Trophoblast cell (in vitro differentiated cells and primary cell): ENCODE measurements around the gene RFX2.

Experiments used
- DNase-seq, 2 donors: peaks; one replicate each; pipeline ENCODE4 v3.0.0-alpha.2; 2016
- H2AFZ ChIP-seq: 2 replicates; pipeline ENCODE4 v1.6.1; 2013; ENCODE audit warnings: low read length, moderate library complexity, mild to moderate bottlenecking; ENCODE audit not compliant: insufficient read depth, poor library complexity
- H2AK5ac ChIP-seq: 2 replicates; pipeline ENCODE4 v1.6.1; 2013; ENCODE audit warnings: mild to moderate bottlenecking, low read length
- H2BK120ac ChIP-seq: 2 replicates; pipeline ENCODE4 v1.6.1; 2013; ENCODE audit warnings: low read length, mild to moderate bottlenecking, moderate library complexity; ENCODE audit not compliant: insufficient read depth, poor library complexity
- H2BK12ac ChIP-seq: 2 replicates; pipeline ENCODE4 v1.6.1; 2013; ENCODE audit warnings: mild to moderate bottlenecking, low read length, moderate library complexity
- H2BK5ac ChIP-seq: 2 replicates; pipeline ENCODE4 v1.6.1; 2013; ENCODE audit warnings: low read length, low read depth, moderate library complexity, mild to moderate bottlenecking; ENCODE audit not compliant: poor library complexity
- H3K14ac ChIP-seq: 2 replicates; pipeline ENCODE4 v1.6.1; 2013; ENCODE audit warnings: mild to moderate bottlenecking, low read length
- H3K18ac ChIP-seq: 2 replicates; pipeline ENCODE4 v1.6.1; 2013; ENCODE audit warnings: mild to moderate bottlenecking, low read length
- H3K23ac ChIP-seq: 2 replicates; pipeline ENCODE4 v1.6.1; 2013; ENCODE audit warnings: low read length
- H3K27ac ChIP-seq: 2 replicates; pipeline ENCODE4 v1.5.1; 2013; ENCODE audit warnings: low read depth, mild to moderate bottlenecking, inconsistent platforms, low read length, moderate library complexity
- H3K27me3 ChIP-seq: 2 replicates; pipeline ENCODE4 v1.6.1; 2013; ENCODE audit warnings: inconsistent platforms, mild to moderate bottlenecking, low read length, moderate library complexity; ENCODE audit not compliant: insufficient read depth
- H3K36me3 ChIP-seq, 2 experiments: 1 replicate in 1 of 2; 2 replicates in 1 of 2; pipeline ENCODE4 v1.6.1; 2013; ENCODE audit warnings: low read length in 2 of 2, mild to moderate bottlenecking in 2 of 2, moderate library complexity in 1 of 2; ENCODE audit not compliant: insufficient read depth in 2 of 2, control insufficient read depth in 1 of 2
- H3K4ac ChIP-seq: 2 replicates; pipeline ENCODE4 v1.6.1; 2013; ENCODE audit warnings: low read depth, mild to moderate bottlenecking, low read length, moderate library complexity
- H3K4me1 ChIP-seq, 2 experiments: 1 replicate in 1 of 2; 2 replicates in 1 of 2; pipeline ENCODE4 v1.6.1; 2013; ENCODE audit warnings: low read length in 2 of 2, mild to moderate bottlenecking in 2 of 2, moderate library complexity in 1 of 2; ENCODE audit not compliant: insufficient read depth in 2 of 2, control insufficient read depth in 1 of 2
- H3K4me2 ChIP-seq: 2 replicates; pipeline ENCODE4 v1.6.1; 2013; ENCODE audit warnings: inconsistent platforms, mild to moderate bottlenecking, low read length, moderate library complexity
- H3K4me3 ChIP-seq: 2 replicates; pipeline ENCODE4 v1.5.1; 2013; ENCODE audit warnings: mild to moderate bottlenecking, low read depth, low read length, inconsistent platforms
- H3K79me1 ChIP-seq: one replicate; pipeline ENCODE4 v1.6.1; 2013; ENCODE audit warnings: low read length
- H3K79me2 ChIP-seq: 2 replicates; pipeline ENCODE4 v1.6.1; 2013; ENCODE audit warnings: low read length, mild to moderate bottlenecking; ENCODE audit not compliant: control insufficient read depth, insufficient read depth, poor library complexity
- H3K9ac ChIP-seq: 2 replicates; pipeline ENCODE4 v1.6.1; 2013; ENCODE audit warnings: mild to moderate bottlenecking, low read length
- H3K9me3 ChIP-seq: 2 replicates; pipeline ENCODE4 v1.6.1; 2013; ENCODE audit warnings: low read depth, mild to moderate bottlenecking, control low read depth, inconsistent platforms, low read length; ENCODE audit not compliant: insufficient read depth
- H4K12ac ChIP-seq: 2 replicates; pipeline ENCODE4 v1.6.1; 2013; ENCODE audit warnings: low read depth, mild to moderate bottlenecking, low read length, moderate library complexity
- H4K8ac ChIP-seq: 2 replicates; pipeline ENCODE4 v1.6.1; 2013; ENCODE audit warnings: low read depth, mild to moderate bottlenecking, low read length, moderate library complexity
- H4K91ac ChIP-seq: one replicate; pipeline ENCODE4 v1.6.1; 2013; ENCODE audit warnings: low read depth, mild to moderate bottlenecking, low read length, moderate library complexity
- WGBS: extraction: QIAGEN DNeasy Blood & Tissue Kit; methylation state at CpG from one replicate; pipeline ENCODE4 v1.1.7; 2013; ENCODE audit warnings: missing lambda C conversion rate; ENCODE audit not compliant: insufficient read length, insufficient coverage; ENCODE audit errors: extremely low coverage; 5-methylcytosine and 5-hydroxymethylcytosine counted together

The RFX2 gene

GRCh38 chr19:6021878-6022569, 88.3 kb downstream of the RFX2 start:
- Histone ChIP-seq H3K14ac (no peak overlapping the region), H2BK12ac (no peak overlapping the region), H3K18ac (no peak overlapping the region), H3K36me3 (no peaks in the 10 kb centered on the region), H3K79me2 (no peaks in the 10 kb centered on the region), H3K79me1 (peaks cover 2% of the 10 kb centered on the region), H4K8ac (no peak overlapping the region), H3K23ac (no peak overlapping the region), H3K9ac (no peak overlapping the region), H3K4me3 (no peak overlapping the region), H3K4ac (no peak overlapping the region), H4K91ac (no peak overlapping the region), H3K27me3 (no peaks in the 10 kb centered on the region), H3K4me1 (peaks cover 15 to 21% of the 10 kb centered on the region in 2 experiments), H4K12ac (no peak overlapping the region), H2BK120ac (no peak overlapping the region), H3K4me2 (no peak overlapping the region), H2AK5ac (no peak overlapping the region), H2AFZ (no peak overlapping the region), H3K9me3 (peaks cover 2% of the 10 kb centered on the region), H3K27ac (no peak overlapping the region), H2BK5ac (no peak overlapping the region)
- no CpG with 5 or more reads among the region's 29 CpGs for WGBS
- DNase-seq, result peak; percentile 55 to 87

GRCh38 chr19:6020972-6021805, 89.1 kb downstream of the RFX2 start:
- no peak overlapping the region for H3K4me3 ChIP-seq
- no peak overlapping the region for H3K4ac ChIP-seq
- peak overlapping the region; percentile 20 for H2BK120ac ChIP-seq
- DNase-seq, result no peak
- H3K18ac ChIP-seq, result no peak overlapping the region
- H2BK12ac ChIP-seq, result peak overlapping the region; percentile 25
- H2BK5ac ChIP-seq, result no peak overlapping the region
- no peak overlapping the region for H3K27ac ChIP-seq
- peak overlapping the region; percentile 41 for H4K91ac ChIP-seq
- H3K9ac ChIP-seq, result no peak overlapping the region
- no peak overlapping the region for H4K12ac ChIP-seq
- H3K23ac ChIP-seq, result no peak overlapping the region
- H3K4me1 ChIP-seq, result peaks cover 15 to 21% of the 10 kb centered on the region in 2 experiments
- H3K79me1 ChIP-seq, result peaks cover 2% of the 10 kb centered on the region
- no peaks in the 10 kb centered on the region for H3K79me2 ChIP-seq
- H2AK5ac ChIP-seq, result peak overlapping the region; percentile 26
- WGBS, result no CpG with 5 or more reads among the region's 22 CpGs
- H4K8ac ChIP-seq, result no peak overlapping the region
- H3K27me3 ChIP-seq, result no peaks in the 10 kb centered on the region
- no peak overlapping the region for H2AFZ ChIP-seq
- H3K36me3 ChIP-seq, result no peaks in the 10 kb centered on the region
- no peak overlapping the region for H3K14ac ChIP-seq
- H3K9me3 ChIP-seq, result no peaks in the 10 kb centered on the region
- H3K4me2 ChIP-seq, result no peak overlapping the region

DNA sequence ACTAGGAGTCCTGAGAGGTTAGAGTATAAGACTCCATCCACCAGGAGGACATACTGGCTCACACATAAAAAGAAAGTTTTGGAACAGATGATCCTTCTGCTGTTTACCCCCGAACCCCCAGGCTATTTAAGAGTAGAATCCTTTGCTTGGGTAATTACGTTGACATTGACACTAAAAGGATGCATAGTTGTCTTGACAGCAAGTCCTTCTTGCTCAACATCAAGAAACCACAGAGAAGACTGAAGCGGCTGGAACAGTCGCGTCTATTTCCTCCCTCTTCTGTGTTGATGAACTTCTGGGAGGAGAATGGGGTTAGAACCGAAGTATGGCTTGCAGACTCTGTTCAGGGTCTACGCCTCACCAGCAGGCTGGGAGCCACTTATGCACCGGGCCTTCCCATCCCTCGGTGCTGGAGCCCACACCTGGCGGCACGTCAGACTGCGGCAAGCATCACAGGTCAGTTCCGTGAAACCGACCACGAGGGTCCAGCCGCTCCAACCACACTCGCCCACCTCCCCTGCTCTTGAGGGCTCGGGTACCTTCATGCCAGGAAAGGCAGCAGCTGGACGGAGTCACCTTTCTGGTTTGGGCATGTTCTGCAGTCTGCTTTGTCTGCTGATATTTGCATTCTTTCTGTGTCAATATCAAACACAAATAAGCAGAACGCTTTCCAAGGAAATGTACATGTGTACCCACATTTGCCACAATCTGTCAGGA, 90.0 kb downstream of the RFX2 start:
- peak overlapping the region; percentile 41 for H4K91ac ChIP-seq
- H2BK120ac ChIP-seq, result peak overlapping the region; percentile 3
- peaks cover 2% of the 10 kb centered on the region for H3K79me1 ChIP-seq
- no peaks in the 10 kb centered on the region for H3K79me2 ChIP-seq
- H3K9ac ChIP-seq, result no peak overlapping the region
- H3K14ac ChIP-seq, result no peak overlapping the region
- no peak overlapping the region for H2AFZ ChIP-seq
- no CpG with 5 or more reads among the region's 20 CpGs for WGBS
- H3K4ac ChIP-seq, result no peak overlapping the region
- no peak overlapping the region for H2AK5ac ChIP-seq
- H3K23ac ChIP-seq, result no peak overlapping the region
- no peak overlapping the region for H4K8ac ChIP-seq
- H3K27me3 ChIP-seq, result no peaks in the 10 kb centered on the region
- peaks cover 15 to 21% of the 10 kb centered on the region in 2 experiments for H3K4me1 ChIP-seq
- no peak overlapping the region for H4K12ac ChIP-seq
- no peaks in the 10 kb centered on the region for H3K36me3 ChIP-seq
- H2BK5ac ChIP-seq, result no peak overlapping the region
- no peak overlapping the region for H3K18ac ChIP-seq
- H3K27ac ChIP-seq, result no peak overlapping the region
- H3K9me3 ChIP-seq, result no peaks in the 10 kb centered on the region
- H3K4me3 ChIP-seq, result no peak overlapping the region
- no peak overlapping the region for H3K4me2 ChIP-seq
- DNase-seq, result no peak
- H2BK12ac ChIP-seq, result no peak overlapping the region

- no peak overlapping the region for H4K8ac ChIP-seq
- peaks cover 2% of the 10 kb centered on the region for H3K79me1 ChIP-seq
- H2BK12ac ChIP-seq, result no peak overlapping the region
- H2BK120ac ChIP-seq, result no peak overlapping the region
- H3K79me2 ChIP-seq, result no peaks in the 10 kb centered on the region
- no peak overlapping the region for H2AFZ ChIP-seq
- no peak overlapping the region for H3K18ac ChIP-seq
- no peak overlapping the region for H2AK5ac ChIP-seq
- no peak overlapping the region for H4K12ac ChIP-seq
- peaks cover 15 to 19% of the 10 kb centered on the region in 2 experiments for H3K4me1 ChIP-seq
- H3K27me3 ChIP-seq, result no peaks in the 10 kb centered on the region
- H3K36me3 ChIP-seq, result no peaks in the 10 kb centered on the region
- no peak for DNase-seq
- no peak overlapping the region for H3K14ac ChIP-seq
- H3K9ac ChIP-seq, result no peak overlapping the region
- no peak overlapping the region for H2BK5ac ChIP-seq
- H3K27ac ChIP-seq, result no peak overlapping the region
- no peak overlapping the region for H4K91ac ChIP-seq
- no peaks in the 10 kb centered on the region for H3K9me3 ChIP-seq
- no peak overlapping the region for H3K4me3 ChIP-seq
- no peak overlapping the region for H3K4ac ChIP-seq
- H3K23ac ChIP-seq, result no peak overlapping the region
- WGBS, result no CpG with 5 or more reads among the region's 10 CpGs
- no peak overlapping the region for H3K4me2 ChIP-seq
These were observed 91.5 kb downstream of the RFX2 start for GRCh38 chr19:6018786-6019185.
